H1 (cell line): Measurements from ENCODE around the gene CDC42. TPM values are rescaled to one million over a fixed set of nuclear protein-coding genes. Genes with fewer than 3 reads are reported as not detected.

Source experiments
- CBX5 ChIP-seq: fragments of 300-800, 300-1000 bp; sonication (generic); IDR thresholded peaks from 2 replicates; pipeline ENCODE4 v1.7.1; 2016; ENCODE audit warnings: antibody characterized with exemption, low read length, low read depth
- EGR1 ChIP-seq: IDR thresholded peaks from 2 replicates; pipeline ENCODE4 v1.6.1; 2011; ENCODE audit warnings: low read depth, low read length, borderline replicate concordance
- NANOG ChIP-seq: IDR thresholded peaks from 2 replicates; pipeline ENCODE4 v1.6.1; 2011; ENCODE audit warnings: low read length, low read depth, mild to moderate bottlenecking, inconsistent platforms; ENCODE audit not compliant: insufficient read depth, poor library complexity, severe bottlenecking
- PHF8 ChIP-seq: fragments of 200-600 bp; sonication (generic); conservative IDR thresholded peaks from 2 replicates; pipeline ENCODE4 v1.7.1; 2012; ENCODE audit warnings: low read depth, mild to moderate bottlenecking, inconsistent platforms, low read length, moderate library complexity
- RXRA ChIP-seq: IDR thresholded peaks from 2 replicates; pipeline ENCODE4 v1.6.1; 2011; ENCODE audit warnings: low read depth, mild to moderate bottlenecking, low read length, moderate library complexity; ENCODE audit not compliant: insufficient read depth
- SP2 ChIP-seq: IDR thresholded peaks from 2 replicates; pipeline ENCODE4 v1.6.1; 2012; ENCODE audit warnings: mild to moderate bottlenecking, low read length, inconsistent platforms
- SUZ12 ChIP-seq: fragments of 200-600 bp; sonication (generic); IDR thresholded peaks from 2 replicates; pipeline ENCODE4 v1.6.1; 2012; ENCODE audit warnings: mild to moderate bottlenecking, inconsistent platforms, low read length, moderate library complexity, mixed read lengths
- TCF12 ChIP-seq: IDR thresholded peaks from 2 replicates; pipeline ENCODE4 v1.6.1; 2011; ENCODE audit warnings: low read depth, mild to moderate bottlenecking, low read length
- polyA plus RNA-seq, 7 experiments: library from polyadenylated mRNA; depleted of rRNA in 3 of 7; stranded (reverse) in 5 of 7; unstranded in 2 of 7; fragments of >200 nt in 5 of 7; fragments of 200-250 nt in 2 of 7; gene quantifications; 1 replicate in 5 of 7; 2 replicates in 1 of 7; 4 replicates in 1 of 7; pipeline versions ENCODE4 v1.2.1 to v1.2.3, GENCODE V29; 2011 to 2013; ENCODE audit warnings: missing spikeins in 2 of 7, mixed read lengths in 2 of 7
- total RNA-seq: library from RNA; stranded (reverse); fragmentation: NEBNext Ultra II Directional; extraction: Animal tissue kit (Norgen Biotek cat#: 25700); gene quantifications from 2 replicates; pipeline ENCODE4 v1.2.1, GENCODE V29; 2021

Gene CDC42
- total and polyA plus RNA-seq, 2 of the 8 experiments (the other 6 are each of a cell fraction or from before 2014, with no cell fraction given): 110 to 179 TPM

DNA sequence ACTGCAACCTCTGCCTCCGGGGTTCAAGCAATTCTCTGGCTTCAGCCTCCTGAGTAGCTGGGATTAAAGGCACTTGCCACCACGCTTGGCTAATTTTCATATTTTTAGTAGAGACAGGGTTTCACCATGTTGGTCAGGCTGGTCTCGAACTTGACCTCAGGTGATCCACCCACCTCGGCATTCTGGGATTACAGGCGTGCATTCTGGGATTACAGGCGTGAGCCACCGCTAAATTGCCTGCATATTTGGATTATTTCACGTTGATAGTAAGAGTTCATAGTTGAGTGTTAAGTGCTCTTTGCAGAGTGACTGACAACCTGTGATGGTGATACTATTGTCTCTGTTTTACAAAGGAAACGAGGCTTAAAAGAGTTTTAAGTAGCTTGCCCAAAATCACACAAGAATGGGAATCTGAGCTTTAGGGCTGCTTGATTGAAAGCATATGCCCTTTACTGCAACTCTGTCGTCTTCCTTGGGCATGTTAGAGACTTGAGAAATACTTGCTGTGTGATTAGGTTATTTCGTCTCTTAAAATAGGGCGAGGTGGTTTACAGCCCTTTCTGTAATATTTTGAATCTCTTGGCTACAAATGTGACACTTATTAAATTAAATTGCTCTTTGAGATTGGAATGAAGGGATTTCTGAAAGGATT, 12.4 kb downstream of the CDC42 start (continued):
- TF ChIP-seq NANOG (no peak), SUZ12 (no peak), PHF8 (no peak), RXRA (no peak), TCF12 (no peak), CBX5 (no peak), SP2 (no peak), EGR1 (no peak)
